GM12801 (cell line): Measurements from ENCODE around the gene CACNB4.

Experiments used
- CTCF ChIP-seq: IDR thresholded peaks from one replicate; pipeline ENCODE4 v1.5.1; 2011; ENCODE audit warnings: control low read depth; ENCODE audit not compliant: insufficient read length; ENCODE audit errors: extremely low read depth

Gene CACNB4

GRCh38 chr2:151860210-151860609 lies 238.6 kb downstream of the CACNB4 start:
- TF ChIP-seq CTCF: no peak

GRCh38 chr2:151857650-151858049 lies 241.2 kb downstream of the CACNB4 start:
- TF ChIP-seq CTCF: no peak

GRCh38 chr2:151855111-151855510 lies 243.7 kb downstream of the CACNB4 start:
- TF ChIP-seq CTCF: no peak

GRCh38 chr2:151853070-151853758 lies 245.6 kb downstream of the CACNB4 start:
- no peak for TF ChIP-seq CTCF

GRCh38 chr2:151852260-151853069 lies 246.4 kb downstream of the CACNB4 start:
- TF ChIP-seq CTCF: no peak

GRCh38 chr2:151851761-151852160 lies 247.1 kb downstream of the CACNB4 start:
- no peak for TF ChIP-seq CTCF

GRCh38 chr2:151849413-151850010 lies 249.3 kb downstream of the CACNB4 start:
- no peak for TF ChIP-seq CTCF
